Measurements from ENCODE around the gene ARF3.
A peak's percentile ranks its signal among the peaks of the same experiment; 100 is the strongest.

The ARF3 gene

DNA sequence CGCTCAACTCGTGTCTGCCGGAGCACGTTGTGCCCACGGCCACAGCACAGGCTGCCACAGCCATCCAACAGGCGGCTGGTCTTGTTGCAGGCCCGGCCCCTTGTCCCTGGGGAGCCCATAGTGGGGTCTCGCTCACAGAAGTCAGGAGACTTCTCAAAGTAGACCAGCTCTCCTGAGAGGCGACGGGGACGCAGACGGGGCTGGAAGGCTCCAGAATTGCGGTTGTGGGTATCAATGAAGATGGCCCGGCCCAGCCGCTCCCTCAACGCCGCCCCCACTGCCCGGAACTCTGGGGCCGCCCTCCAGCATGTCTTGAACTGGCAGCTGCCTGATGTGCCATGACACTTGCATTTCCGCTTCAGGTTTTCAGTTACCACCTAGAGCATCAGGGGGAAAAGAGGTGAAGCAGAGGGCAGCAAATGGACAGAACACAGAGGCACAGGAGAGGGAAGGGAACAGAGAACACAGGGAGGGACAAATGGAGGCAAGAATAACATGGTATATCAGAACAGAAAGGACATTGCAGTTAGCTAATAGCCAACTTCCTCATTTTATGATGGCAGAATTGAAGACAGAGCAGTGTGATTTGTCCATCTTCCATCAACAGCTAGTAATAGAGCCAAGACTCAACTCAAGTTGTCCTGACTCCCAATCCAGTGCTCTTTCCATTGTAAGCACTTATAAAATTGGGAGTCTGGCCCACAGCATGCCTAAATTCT lies 9.0 kb upstream of the ARF3 start:
- no peak for DNase-seq (ENCODE audit: low read depth, low spot score)

GRCh38 chr12:48965298-48965838 lies 8.1 kb upstream of the ARF3 start:
- no peak for DNase-seq (ENCODE audit: low read depth, low spot score)

GRCh38 chr12:48961801-48962200 lies 4.5 kb upstream of the ARF3 start:
- DNase-seq (ENCODE audit: low read depth, low spot score) = no peak

DNA sequence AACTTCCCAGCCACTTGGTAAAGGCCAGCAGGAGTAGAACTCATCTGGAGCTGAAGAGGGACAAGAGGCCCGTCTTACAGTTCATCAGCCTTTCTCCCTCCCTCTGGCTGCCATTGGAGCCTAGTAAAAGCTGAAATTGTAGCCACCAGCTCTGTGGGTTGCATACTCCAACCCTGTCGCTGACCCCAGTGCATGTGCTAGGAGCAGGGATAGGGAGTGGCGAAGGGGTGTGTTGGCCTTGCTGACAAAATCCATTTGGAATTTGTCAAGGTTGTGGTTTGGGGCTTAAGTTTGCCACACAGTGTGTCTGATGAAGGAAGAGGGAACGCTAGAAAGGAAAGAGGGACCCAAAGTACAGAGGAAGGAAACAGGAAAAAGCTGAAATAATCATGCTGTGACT lies 4.0 kb upstream of the ARF3 start:
- no peak for DNase-seq (ENCODE audit: low read depth, low spot score)

- DNase-seq (ENCODE audit: low read depth, low spot score) = no peak
Observed at GRCh38 chr12:48960834-48961233, 3.5 kb upstream of the ARF3 start.

DNA sequence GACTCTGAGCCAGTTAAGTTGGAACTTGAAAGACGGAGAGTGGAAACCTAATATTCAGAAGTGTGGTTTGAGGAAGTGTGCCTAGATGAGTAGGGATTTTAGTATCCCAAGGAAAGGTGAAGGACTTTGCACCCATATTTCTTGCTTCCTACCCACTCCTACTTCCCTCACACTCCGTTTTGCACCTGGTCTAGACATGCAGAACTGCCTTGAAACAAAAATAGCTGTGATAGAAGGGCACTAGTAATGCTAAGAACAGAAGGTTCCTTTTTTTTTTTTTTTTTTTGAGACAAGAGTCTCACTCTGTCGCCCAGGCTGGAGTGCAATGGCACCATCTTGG lies 732 bp upstream of the ARF3 start:
- no peak for DNase-seq (ENCODE audit: low read depth, low spot score)

GRCh38 chr12:48956279-48957140 lies 777 bp downstream of the ARF3 start:
- DNase-seq (ENCODE audit: low read depth, low spot score) = no peak

DNA sequence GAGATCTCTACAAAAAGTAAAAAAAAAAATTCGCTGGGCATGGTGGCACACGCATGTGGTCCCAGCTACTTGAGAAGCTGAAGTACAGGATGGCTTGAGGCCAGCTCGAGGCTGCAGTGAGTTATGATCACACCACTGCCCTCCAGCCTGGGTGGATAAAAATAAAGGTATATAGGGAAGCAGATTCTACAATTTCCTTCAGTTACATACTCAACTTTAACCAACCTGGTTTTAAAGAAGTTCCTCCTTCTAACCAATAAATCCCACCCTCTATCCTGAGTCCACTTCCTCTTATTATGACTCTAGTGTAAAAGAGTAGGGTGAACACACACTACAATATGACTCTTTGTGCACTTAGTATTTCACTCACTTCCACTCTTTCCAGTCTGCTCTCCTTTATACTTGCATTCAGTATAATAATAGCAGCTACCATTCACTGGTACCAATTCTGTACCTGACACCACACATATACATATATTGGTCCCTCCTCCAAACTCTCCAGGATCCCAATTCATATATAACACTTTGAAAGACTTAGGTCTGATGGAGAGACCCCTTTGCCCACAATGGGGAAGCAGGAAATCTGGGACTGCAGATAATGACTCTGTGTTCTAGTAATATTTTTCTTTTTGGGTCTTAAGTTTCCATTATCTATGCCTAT lies 2.3 kb downstream of the ARF3 start:
- DNase-seq (ENCODE audit: low read depth, low spot score) = no peak

DNA sequence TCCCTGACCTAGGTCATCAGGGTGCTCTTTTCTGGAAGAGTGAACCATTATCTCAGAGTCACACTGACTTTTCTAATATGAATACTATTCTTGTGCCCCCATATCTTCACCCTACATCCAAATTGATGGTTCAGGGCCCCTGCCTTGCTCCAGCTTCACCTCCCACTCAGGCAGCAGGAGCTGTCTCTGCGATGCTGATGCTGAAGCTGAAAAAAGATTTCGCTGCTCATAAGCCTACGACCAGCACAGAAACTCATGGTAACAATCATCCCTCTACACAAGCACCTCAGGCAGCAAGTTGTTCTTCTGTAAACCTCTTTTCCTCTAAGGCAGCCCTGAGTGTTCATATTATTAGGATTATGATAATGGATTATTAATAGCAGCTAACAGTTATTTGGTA lies 3.2 kb downstream of the ARF3 start:
- no peak for DNase-seq (ENCODE audit: low read depth, low spot score)

- no peak for DNase-seq (ENCODE audit: low read depth, low spot score)
Observed at GRCh38 chr12:48952691-48953090, 4.6 kb downstream of the ARF3 start.

DNA sequence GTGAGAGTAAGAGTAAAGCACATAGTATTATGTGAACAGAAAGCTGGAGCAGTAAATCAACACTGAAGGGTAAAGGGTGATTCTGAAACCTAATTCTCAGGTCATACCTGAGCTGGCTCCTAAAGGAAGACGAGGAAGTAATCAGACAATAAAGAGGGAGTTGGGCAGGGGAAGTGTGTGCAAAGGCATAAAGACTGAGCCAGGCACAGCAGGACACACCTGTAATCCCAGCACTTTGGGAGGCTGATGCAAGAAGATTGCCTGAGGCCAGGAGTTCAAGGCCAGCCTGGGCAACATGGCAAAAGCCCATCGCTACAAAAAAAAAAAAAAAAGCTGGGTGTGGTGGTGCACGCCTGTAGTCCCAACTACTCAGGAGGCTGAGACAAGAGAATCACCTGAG lies 9.6 kb downstream of the ARF3 start:
- no peak for DNase-seq (ENCODE audit: low read depth, low spot score)

DNA sequence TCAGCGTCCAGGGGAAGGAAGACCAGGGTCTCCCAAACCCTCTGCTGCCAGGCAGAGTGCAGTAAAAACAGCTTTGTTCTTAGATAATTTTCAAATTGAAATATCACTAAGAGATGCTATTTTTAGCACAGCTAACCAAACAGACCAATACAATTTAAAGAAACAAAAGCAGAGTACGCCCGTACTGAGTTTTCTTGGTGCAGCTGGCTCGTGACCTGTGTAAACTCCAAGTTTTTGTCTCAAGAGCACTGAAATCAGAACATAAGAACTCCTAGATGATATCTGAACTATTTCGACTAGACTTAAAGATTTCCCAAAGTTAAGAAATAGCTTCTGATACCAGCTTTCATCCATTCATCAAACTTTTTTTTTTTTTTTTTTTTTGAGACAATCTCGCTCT lies 10.3 kb downstream of the ARF3 start:
- no peak for DNase-seq (ENCODE audit: low read depth, low spot score)

DNA sequence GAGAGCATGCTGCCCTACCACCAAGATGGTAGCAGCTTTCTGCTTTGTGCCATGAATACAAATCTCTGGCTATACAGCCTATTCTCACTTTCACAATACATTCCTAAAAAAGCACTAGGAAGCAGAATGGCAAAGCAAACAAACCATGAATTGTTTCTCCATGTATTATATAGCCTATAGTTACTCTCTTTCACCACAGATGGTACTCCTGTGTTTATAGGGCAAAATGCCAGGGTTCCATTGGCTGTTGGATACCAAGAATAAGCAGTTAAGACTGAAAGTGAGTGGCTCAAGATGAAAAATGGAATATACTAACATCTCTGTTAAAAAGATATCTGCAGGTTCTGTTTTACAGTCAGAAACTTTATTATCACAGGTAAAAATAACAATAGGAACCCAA lies 11.1 kb downstream of the ARF3 start:
- DNase-seq (ENCODE audit: low read depth, low spot score) = no peak

DNA sequence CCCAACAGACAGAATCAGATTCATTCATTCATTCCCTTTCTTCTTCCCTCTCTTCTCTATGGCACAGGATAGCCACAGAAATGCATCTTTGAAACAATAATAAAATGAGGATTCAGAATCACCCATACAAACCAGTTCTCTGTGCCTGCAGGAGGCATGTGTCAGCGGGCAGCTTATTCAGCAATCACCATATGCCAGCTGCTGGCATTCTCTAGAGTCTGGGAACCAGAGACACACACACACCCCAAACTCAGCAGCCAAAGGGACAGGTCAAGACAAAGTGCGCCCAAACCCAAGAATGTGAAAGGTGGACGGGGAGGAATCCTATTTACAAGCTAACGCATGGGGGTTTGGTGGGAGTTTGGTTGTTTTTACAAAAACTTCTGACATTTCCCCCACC lies 14.1 kb downstream of the ARF3 start:
- no peak for DNase-seq (ENCODE audit: low read depth, low spot score)

- DNase-seq (ENCODE audit: low read depth, low spot score) = no peak
Observed at GRCh38 chr12:48940181-48940580, 17.1 kb downstream of the ARF3 start.

GRCh38 chr12:48938805-48939204 lies 18.5 kb downstream of the ARF3 start:
- DNase-seq (ENCODE audit: low read depth, low spot score) = no peak

DNA sequence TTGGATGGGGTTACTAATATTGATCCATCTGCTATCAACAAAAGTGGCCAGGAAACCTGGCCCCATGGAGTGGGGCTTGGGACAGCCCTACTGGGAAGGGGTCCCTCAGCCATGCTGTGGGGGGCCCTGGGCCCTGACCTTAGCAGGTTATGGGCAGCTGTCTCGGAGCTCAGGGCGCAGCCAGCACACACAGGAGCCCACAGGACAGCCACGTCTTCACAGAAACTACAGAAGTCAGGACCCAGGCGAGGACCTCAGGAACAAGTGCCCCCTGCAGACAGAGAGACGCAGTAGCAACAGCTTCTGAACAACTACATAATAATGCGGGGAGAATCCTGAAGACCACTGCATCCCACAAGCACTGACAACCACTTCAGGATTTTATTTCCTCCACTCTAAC lies 20.1 kb downstream of the ARF3 start:
- no peak for DNase-seq (ENCODE audit: low read depth, low spot score)

- peak; percentile 70 for DNase-seq (ENCODE audit: low read depth, low spot score)
Observed at GRCh38 chr12:48936379-48936979, 20.8 kb downstream of the ARF3 start.

DNA sequence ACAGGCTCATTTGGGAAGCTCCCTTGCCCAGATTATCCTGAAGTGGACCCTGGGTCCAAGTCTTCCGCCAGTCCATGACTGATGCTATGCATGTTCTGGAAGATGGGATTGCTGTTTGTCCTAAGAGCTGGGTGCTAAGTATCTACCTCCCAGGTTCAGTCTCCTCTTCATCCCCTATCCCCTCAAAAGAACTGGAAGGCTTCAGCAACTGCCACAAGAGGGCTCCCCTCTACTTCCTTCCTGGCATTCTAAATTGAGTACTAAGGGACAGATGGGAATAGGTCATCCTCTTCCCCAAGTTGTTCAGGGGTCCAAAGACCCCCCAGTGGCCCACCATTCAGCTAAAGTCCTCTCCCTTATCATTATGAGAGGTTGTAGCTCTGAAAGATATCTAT lies 23.0 kb downstream of the ARF3 start:
- no peak for DNase-seq (ENCODE audit: low read depth, low spot score)

DNA sequence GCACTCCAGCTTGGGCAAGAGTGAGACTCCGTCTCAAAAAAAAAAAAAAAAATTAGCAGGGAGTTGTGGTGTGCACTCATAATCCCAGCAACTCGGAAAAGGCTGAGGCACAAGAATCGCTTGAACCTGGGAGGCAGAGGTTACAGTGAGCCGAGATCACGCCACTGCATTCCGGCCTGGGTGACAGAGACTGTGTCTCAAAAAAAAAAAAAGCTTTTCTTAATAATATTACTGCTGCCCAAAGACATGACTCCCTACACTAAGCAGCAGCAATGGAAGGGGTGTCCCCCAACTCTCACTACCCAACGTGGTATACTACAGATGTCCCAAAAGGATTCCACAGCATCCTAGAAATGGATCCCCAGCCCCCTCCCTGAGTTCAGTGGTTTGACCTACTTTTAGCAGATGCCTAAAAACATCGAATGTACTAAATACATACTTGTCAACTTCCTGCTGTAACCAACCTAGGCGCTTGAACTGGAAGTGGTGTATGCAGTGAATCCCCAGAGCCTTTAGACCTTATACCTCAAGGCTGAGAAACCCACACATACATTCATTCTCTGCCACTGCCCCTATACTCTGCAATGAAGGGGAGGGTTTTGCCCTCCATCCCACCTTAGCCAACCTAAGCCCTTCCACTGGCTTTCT lies 23.5 kb downstream of the ARF3 start:
- DNase-seq (ENCODE audit: low read depth, low spot score) = no peak

DNA sequence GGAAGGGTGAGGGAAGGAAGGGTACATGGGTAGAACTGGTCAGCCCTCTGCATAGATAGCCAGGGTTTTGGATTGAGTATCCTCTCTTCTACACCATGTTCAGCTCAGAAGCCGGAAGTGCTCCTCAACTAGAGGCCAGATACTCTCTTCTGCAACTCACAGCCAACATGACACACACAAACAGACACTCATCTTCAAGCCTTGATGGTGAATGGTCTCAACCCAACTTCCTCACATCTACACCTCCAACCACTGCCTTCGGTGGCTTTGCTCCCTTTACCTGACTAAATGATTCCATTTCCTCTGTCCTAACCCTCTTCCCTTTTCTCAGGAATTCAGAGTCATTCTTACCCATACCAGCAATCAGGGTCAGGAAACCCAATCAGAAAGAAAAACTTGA lies 24.4 kb downstream of the ARF3 start:
- no peak for DNase-seq (ENCODE audit: low read depth, low spot score)

DNA sequence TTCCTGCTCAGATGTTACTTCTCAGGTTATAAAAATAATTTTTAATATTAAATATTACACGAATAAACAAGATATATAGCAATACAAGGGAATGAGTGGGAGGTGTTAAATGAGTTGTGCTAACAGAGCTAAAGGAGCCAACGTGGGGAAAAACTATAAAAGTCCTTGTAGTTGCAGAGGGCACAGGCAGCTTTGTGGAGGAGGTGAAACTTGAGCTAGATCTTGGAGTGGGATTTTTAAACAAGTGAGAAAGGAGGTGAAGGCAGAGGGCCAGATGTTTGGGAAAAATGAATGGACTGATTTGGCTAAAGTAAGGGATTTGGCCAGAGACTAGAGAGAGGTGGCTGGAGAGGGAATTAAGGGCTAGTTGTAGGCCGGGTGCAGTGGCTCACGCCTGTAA lies 26.8 kb downstream of the ARF3 start:
- DNase-seq (ENCODE audit: low read depth, low spot score) = no peak

Data from activated CD4-positive, CD25-positive, alpha-beta regulatory T cell treated with anti-CD3 and anti-CD28 coated beads, Interleukin-2, amount 50 U/mL, for 16 hours (primary cell).